Heart right ventricle (tissue), 16 donors: ENCODE results near the gene P2RX7. TPM values are rescaled to one million over a fixed set of nuclear protein-coding genes. Genes with fewer than 3 reads are reported as not detected.
"Not testable (repeated sequence)": the region's sequence is repeated elsewhere in the genome, so short reads cannot be mapped to it uniquely, and the experiment has no call there.

Source experiments
- ATAC-seq, 8 donors: fragments of 200-7000 bp; cut with Tn5 transposase; one replicate each; pipeline ENCODE4 v1.9.1; 2020; ENCODE audit warnings: mild to moderate bottlenecking in 8 of 8, moderate library complexity in 8 of 8, moderate number of reproducible peaks in 1 of 8
- DNase-seq, 2 donors: peaks; one replicate each; pipeline ENCODE4 v3.0.0-alpha.2; 2020
- H3K27ac ChIP-seq, 10 donors: fragments of 200-600 bp; sonication (generic) in 2 of 10; one replicate each; pipeline versions ENCODE4 v1.5.0 to v1.8.0; 2020 to 2022; ENCODE audit warnings: mild to moderate bottlenecking in 3 of 10
- H3K27me3 ChIP-seq, 7 donors: fragments of 200-600 bp; one replicate each; pipeline ENCODE4 v1.8.0; 2021 to 2022; ENCODE audit warnings: mild to moderate bottlenecking in 2 of 7
- H3K36me3 ChIP-seq, 9 donors: fragments of 200-600 bp; sonication (generic) in 1 of 9; one replicate each; pipeline versions ENCODE4 v1.5.0 to v1.8.0; 2020 to 2022; ENCODE audit warnings: mild to moderate bottlenecking in 2 of 9
- H3K4me1 ChIP-seq, 9 donors: fragments of 200-600 bp; sonication (generic) in 1 of 9; one replicate each; pipeline versions ENCODE4 v1.5.0 to v1.8.0; 2020 to 2022; ENCODE audit warnings: mild to moderate bottlenecking in 4 of 9
- H3K4me3 ChIP-seq, 10 donors: fragments of 200-600 bp; sonication (generic) in 2 of 10; one replicate each; pipeline versions ENCODE4 v1.5.0 to v1.8.0; 2020 to 2022; ENCODE audit warnings: mild to moderate bottlenecking in 7 of 10, moderate library complexity in 2 of 10
- H3K9me3 ChIP-seq, 11 donors: fragments of 200-600 bp in 10 of 11; sonication (generic) in 2 of 11; one replicate each; pipeline versions ENCODE4 v1.5.0 to v1.8.0; 2013 to 2022; ENCODE audit warnings: mild to moderate bottlenecking in 2 of 11, control low read depth in 1 of 11, moderate library complexity in 1 of 11
- WGBS, 2 donors: extraction: QIAGEN DNeasy Blood & Tissue Kit; methylation state at CpG; one replicate each; pipeline ENCODE4 v1.1.7; 2013; ENCODE audit warnings: inconsistent platforms in 1 of 2; 5-methylcytosine and 5-hydroxymethylcytosine counted together
- intact Hi-C, 10 donors: fragments of 100-400 bp; cut with DNase I; formaldehyde crosslinking; loops; one replicate each; pipeline versions ENCODE4 v1.11.1 to v1.14.2; 2022
- polyA plus RNA-seq, 2 donors: library from polyadenylated mRNA; stranded (reverse); fragments of 200-250 nt; gene quantifications; one replicate each; pipeline ENCODE4 v1.2.3, GENCODE V29; 2013
- total RNA-seq, 10 donors: library from RNA; stranded (reverse); fragmentation: NEBNext Ultra II Directional in 3 of 10; extraction: Animal tissue kit (Norgen Biotek cat#: 25700) in 3 of 10; gene quantifications; one replicate each; pipeline versions ENCODE4 v1.2.1 to v1.2.4, GENCODE V29; 2021 to 2023
- TF ChIP-seq, protein P1 (sequence below), 9 donors: fragments of 200-600 bp; sonication (generic) in 2 of 9; IDR thresholded peaks; one replicate each; pipeline versions ENCODE4 v1.5.0 to v1.8.0; 2021 to 2022; ENCODE audit warnings: antibody characterized with exemption in 9 of 9, mild to moderate bottlenecking in 5 of 9, moderate library complexity in 1 of 9
- donor health status: Arrhythmogenic right ventricular cardiomyopathy.
- donor health status: ischemic (EF 13 %, LVEDD 7.1; RV severe dilation, severe dysfunction).
- donor health status: healthy with polysubstance abuse.
- donor health status: DM: no; HTN: yes; CAD: no.
- donor health status: DM: no; HTN: no; CAD: no.
- donor health status: ischemic (EF 25% LVEDD 6.9; RV normal size, moderate dysfunction).
- donor health status: ischemic (EF 25% LVEDD 5.7; RV mildly dilated, moderate dysfunction).
- donor health status: healthy.
- donor health status: DM: yes; HTN: yes; CAD: no.
- donor health status: Ischemic cardiomyopathy.
- donor health status: ischemic (EF 35%, LVEDD 5.7; RV mildly dilated, moderate dysfunction).
- donor health status: nonischemic (EF 11% LVEDD 7.7; RV severe dilation, severe dysfunction).
- donor health status: DM: yes; HTN: yes; CAD: no.
- donor health status: PGD.
- donor health status: ischemic (EF 29% LVEDD 5.4; RV normal size, mild dysfunction).
- donor health status: nonischemic (EF 23%, LVEDD 6.1; RV moderate dilation, normal function).

P2RX7 gene
- total and polyA plus RNA-seq, 12 donors, result 0.25 to 7.0 (median 1.6) TPM

- no peak overlapping the region for H3K27ac ChIP-seq
- H3K4me1 ChIP-seq, result peaks cover 0 to 6% (median 0%) of the 10 kb centered on the region in 9 donors
- H3K27me3 ChIP-seq, result no peaks in the 10 kb centered on the region
- no peak overlapping the region for H3K4me3 ChIP-seq
- intact Hi-C loops, result no loop called here
- H3K36me3 ChIP-seq, result peaks cover 0 to 23% (median 0%) of the 10 kb centered on the region in 9 donors
- no peak for DNase-seq
- 78 to 86% methylated on average over 2 of the region's 2 CpGs for WGBS, 2 donors
- peaks cover 0 to 9% (median 0%) of the 10 kb centered on the region in 11 donors for H3K9me3 ChIP-seq
- TF ChIP-seq, protein P1, sequence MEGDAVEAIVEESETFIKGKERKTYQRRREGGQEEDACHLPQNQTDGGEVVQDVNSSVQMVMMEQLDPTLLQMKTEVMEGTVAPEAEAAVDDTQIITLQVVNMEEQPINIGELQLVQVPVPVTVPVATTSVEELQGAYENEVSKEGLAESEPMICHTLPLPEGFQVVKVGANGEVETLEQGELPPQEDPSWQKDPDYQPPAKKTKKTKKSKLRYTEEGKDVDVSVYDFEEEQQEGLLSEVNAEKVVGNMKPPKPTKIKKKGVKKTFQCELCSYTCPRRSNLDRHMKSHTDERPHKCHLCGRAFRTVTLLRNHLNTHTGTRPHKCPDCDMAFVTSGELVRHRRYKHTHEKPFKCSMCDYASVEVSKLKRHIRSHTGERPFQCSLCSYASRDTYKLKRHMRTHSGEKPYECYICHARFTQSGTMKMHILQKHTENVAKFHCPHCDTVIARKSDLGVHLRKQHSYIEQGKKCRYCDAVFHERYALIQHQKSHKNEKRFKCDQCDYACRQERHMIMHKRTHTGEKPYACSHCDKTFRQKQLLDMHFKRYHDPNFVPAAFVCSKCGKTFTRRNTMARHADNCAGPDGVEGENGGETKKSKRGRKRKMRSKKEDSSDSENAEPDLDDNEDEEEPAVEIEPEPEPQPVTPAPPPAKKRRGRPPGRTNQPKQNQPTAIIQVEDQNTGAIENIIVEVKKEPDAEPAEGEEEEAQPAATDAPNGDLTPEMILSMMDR (IDR thresholded peaks at IDR 0.05), result no peak
- no peak for ATAC-seq
These were observed 30.3 kb downstream of the P2RX7 start for GRCh38 chr12:121162985-121163384.

DNA sequence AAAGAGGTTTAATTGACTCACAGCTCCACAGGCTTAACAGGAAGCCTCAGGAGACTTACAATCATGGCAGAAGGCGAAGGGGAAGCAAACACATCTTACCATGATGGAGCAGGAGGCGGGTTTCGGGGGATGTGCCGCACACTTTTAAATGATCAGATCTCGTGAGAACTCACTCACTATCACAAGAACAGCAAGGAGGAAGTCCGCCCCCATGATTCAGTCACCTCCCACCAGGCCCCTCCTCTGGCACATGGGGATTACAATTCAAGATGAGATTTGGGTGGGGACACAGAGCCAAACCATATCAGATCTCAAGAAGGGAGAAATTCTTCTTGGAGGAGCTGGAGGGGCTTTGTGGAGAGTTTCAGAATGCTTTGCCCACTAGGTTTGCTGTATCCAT lies 32.2 kb downstream of the P2RX7 start:
- peaks cover 0 to 23% (median 0%) of the 10 kb centered on the region in 9 donors for H3K36me3 ChIP-seq
- H3K4me3 ChIP-seq, DNase-seq, H3K4me1 ChIP-seq, ATAC-seq, H3K9me3 ChIP-seq, intact Hi-C loops, H3K27ac ChIP-seq, H3K27me3 ChIP-seq: not testable (repeated sequence)
- WGBS, 2 donors, result 88 to 91% methylated on average over 6 of the region's 6 CpGs

DNA sequence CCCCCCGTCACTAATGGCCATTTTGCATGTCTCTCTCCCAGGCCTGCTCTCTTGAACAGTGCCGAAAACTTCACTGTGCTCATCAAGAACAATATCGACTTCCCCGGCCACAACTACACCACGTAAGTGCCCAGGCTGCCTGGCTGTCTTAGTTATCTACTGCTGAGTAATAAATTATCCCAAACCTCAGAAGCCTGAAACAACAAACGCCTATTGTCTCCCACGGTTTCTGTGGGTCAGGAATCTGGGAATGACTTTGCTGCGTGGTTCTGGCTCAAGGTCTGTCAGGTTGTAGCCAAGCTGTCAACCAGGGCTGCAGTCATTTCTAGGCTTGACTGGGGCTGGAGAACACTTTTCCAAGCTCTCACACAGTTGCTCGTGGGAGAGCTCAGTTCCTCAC lies 32.6 kb downstream of the P2RX7 start:
- no peaks in the 10 kb centered on the region for H3K9me3 ChIP-seq
- TF ChIP-seq, protein P1 (IDR thresholded peaks at IDR 0.05), result no peak
- peaks cover 0 to 3% (median 0%) of the 10 kb centered on the region in 9 donors for H3K4me1 ChIP-seq
- no peak for DNase-seq
- WGBS, 2 donors, result 86 to 87% methylated on average over 9 of the region's 9 CpGs
- peaks cover 0 to 23% (median 0%) of the 10 kb centered on the region in 9 donors for H3K36me3 ChIP-seq
- no peak for ATAC-seq
- H3K4me3 ChIP-seq, result no peak overlapping the region
- H3K27ac ChIP-seq, result no peak overlapping the region
- H3K27me3 ChIP-seq, result no peaks in the 10 kb centered on the region
- intact Hi-C loops, result no loop called here

GRCh38 chr12:121166356-121166755 lies 33.7 kb downstream of the P2RX7 start:
- WGBS, 2 donors, result 50 to 71% methylated on average over 1 of the region's 1 CpG
- Histone ChIP-seq H3K4me3 (no peak overlapping the region), H3K36me3 (peaks cover 0 to 23% (median 0%) of the 10 kb centered on the region in 9 donors)

DNA sequence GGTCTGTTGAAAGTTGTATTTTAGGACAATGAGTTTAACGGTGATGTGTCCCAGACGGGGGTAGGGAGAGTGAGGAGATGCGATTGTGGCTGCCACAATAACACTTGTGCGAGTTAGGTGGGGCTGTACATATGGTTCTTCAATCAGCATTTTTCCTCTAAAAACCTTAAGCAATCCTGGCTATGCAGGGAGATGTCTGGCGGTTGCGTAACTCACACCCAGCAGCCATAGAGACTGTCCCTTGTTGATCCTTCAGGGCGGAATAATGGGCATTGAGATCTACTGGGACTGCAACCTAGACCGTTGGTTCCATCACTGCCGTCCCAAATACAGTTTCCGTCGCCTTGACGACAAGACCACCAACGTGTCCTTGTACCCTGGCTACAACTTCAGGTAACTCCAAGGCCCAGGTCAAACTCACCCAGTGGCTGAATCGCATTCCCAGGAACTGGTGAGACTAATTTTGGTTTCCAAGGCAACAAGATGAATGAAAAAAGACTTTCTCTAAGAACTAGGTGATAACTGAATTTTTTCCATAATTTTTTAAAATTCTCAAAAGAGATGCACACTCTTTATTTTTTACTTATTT lies 34.6 kb downstream of the P2RX7 start:
- H3K4me1 ChIP-seq, result peaks cover 0 to 3% (median 0%) of the 10 kb centered on the region in 9 donors
- ATAC-seq (peak in 1 of 8 donors; percentile 47), DNase-seq (no peak)
- intact Hi-C loops, result no loop called here
- no peak overlapping the region for H3K4me3 ChIP-seq
- TF ChIP-seq, protein P1 (IDR thresholded peaks at IDR 0.05), result no peak
- no peaks in the 10 kb centered on the region for H3K27me3 ChIP-seq
- H3K36me3 ChIP-seq, result peaks cover 0 to 23% (median 0%) of the 10 kb centered on the region in 9 donors
- no peaks in the 10 kb centered on the region for H3K9me3 ChIP-seq
- 77% methylated on average over 14 of the region's 14 CpGs for WGBS, 2 donors
- H3K27ac ChIP-seq, result no peak overlapping the region

More at GRCh38 chr12:121166356-121166755, 33.7 kb downstream of the P2RX7 start:
- no peaks in the 10 kb centered on the region for H3K27me3 ChIP-seq
- intact Hi-C loops, result no loop called here
- H3K9me3 ChIP-seq, result no peaks in the 10 kb centered on the region
- H3K27ac ChIP-seq, result no peak overlapping the region
- TF ChIP-seq, protein P1 (IDR thresholded peaks at IDR 0.05), result no peak
- DNase-seq, result no peak
- ATAC-seq, result no peak
- peaks cover 0 to 3% (median 0%) of the 10 kb centered on the region in 9 donors for H3K4me1 ChIP-seq
